Measurements from ENCODE around the gene TMEM263. TPM values are rescaled to one million over a fixed set of nuclear protein-coding genes. Genes with fewer than 3 reads are reported as not detected.

TMEM263 gene
- total and polyA plus RNA-seq, 2 donors (not counting 3 experiments of a cell fraction or from before 2014, with no cell fraction given): 22.5 to 72.5 TPM

GRCh38 chr12:106973545-106973944 lies 17.8 kb downstream of the TMEM263 start:
- Histone ChIP-seq H3K36me3 (ENCODE audit: control insufficient read depth in 2 of 2, extremely low read depth in 1 of 2, insufficient read depth in 2 of 2, low read length in 2 of 2) (peaks cover 6 to 16% of the 10 kb centered on the region in 2 experiments), H3K4me1 (ENCODE audit: control insufficient read depth, extremely low read depth, insufficient read depth, low read length) (peaks cover 24% of the 10 kb centered on the region), H3K9ac (replicated peaks; ENCODE audit: extremely low read depth, insufficient read depth, low read length) (no peak overlapping the region), H3K4me3 (replicated peaks in 1 of 3; ENCODE audit: insufficient read depth in 1 of 3, low read depth in 1 of 3, low read length in 3 of 3) (no peak overlapping the region), H4K20me1 (replicated peaks; ENCODE audit: control insufficient read depth, extremely low read depth, insufficient read depth, low read length) (peaks cover 8% of the 10 kb centered on the region), H3K4me2 (ENCODE audit: insufficient read depth, low read length) (no peak overlapping the region), H3K9me1 (replicated peaks; ENCODE audit: control insufficient read depth, extremely low read depth, insufficient read depth, low read length) (no peaks in the 10 kb centered on the region), H3K79me2 (ENCODE audit: control insufficient read depth, insufficient read depth, low read length) (peaks cover 1% of the 10 kb centered on the region), H2AFZ (ENCODE audit: low read depth, low read length) (no peak overlapping the region), H3K27me3 (ENCODE audit: control insufficient read depth in 2 of 2, insufficient read depth in 2 of 2, low read length in 2 of 2) (no peaks in the 10 kb centered on the region), H3K27ac (ENCODE audit: insufficient read depth, low read depth, low read length) (no peak overlapping the region), H3K9me3 (replicated peaks; ENCODE audit: control insufficient read depth, insufficient read depth, low read length) (no peaks in the 10 kb centered on the region)
- intact Hi-C loops (cut with micrococcal nuclease): loop anchor here (2.0 kb wide), 1 partner anchor 17 kb away; no protein-coding TSS in a partner anchor
- no peak for TF ChIP-seq JUN (IDR thresholded peaks at IDR 0.05; ENCODE audit: borderline replicate concordance, insufficient read depth, insufficient read length, low read depth)
- TF ChIP-seq FOS (IDR thresholded peaks at IDR 0.05; ENCODE audit: borderline replicate concordance, insufficient read depth, low read length): no peak
- no peak for TF ChIP-seq GATA2 (IDR thresholded peaks at IDR 0.05; ENCODE audit: insufficient read depth, insufficient read length, low read depth, low read length)
- no peak for TF ChIP-seq CTCF (IDR thresholded peaks at IDR 0.05; ENCODE audit: extremely low read depth in 1 of 2, insufficient read depth in 1 of 2, low read depth in 1 of 2, low read length in 2 of 2)
- TF ChIP-seq POLR2AphosphoS5 (IDR thresholded peaks at IDR 0.05; ENCODE audit: insufficient read depth, low read depth, low read length): no peak
- no peak for TF ChIP-seq MYC (IDR thresholded peaks at IDR 0.05; ENCODE audit: low read depth, low read length)
- TF ChIP-seq EZH2 (IDR thresholded peaks at IDR 0.05; ENCODE audit: borderline replicate concordance, low read depth, low read length, severe bottlenecking): no peak
- TF ChIP-seq POLR2A (IDR thresholded peaks at IDR 0.05; ENCODE audit: low read depth, low read length): no peak
- no peak for TF ChIP-seq MAX (IDR thresholded peaks at IDR 0.05; ENCODE audit: insufficient read depth, insufficient read length)
- no TSS peak for BruUV-seq (replicated peaks)
- CTCF ChIA-PET: no interaction called here
- DNase-seq (ENCODE audit: low read depth, low spot score) (no peak), FAIRE-seq (no peak)
- dilution Hi-C loops (cut with MboI; ENCODE audit: extremely low pct_ligation_motif_present, low sequenced_read_pairs): no loop called here
- POLR2A ChIA-PET: interaction anchor here (1.3 kb wide), 1 partner anchor 18 kb away, joined by 5 read pairs; the partner anchor contains the start of gene TMEM263
